ENCODE data around the gene PARVB. TPM values are rescaled to one million over a fixed set of nuclear protein-coding genes. Genes with fewer than 3 reads are reported as not detected.

Gene PARVB
- total RNA-seq, 1 donor from 2014 or later = 53.2 TPM

DNA sequence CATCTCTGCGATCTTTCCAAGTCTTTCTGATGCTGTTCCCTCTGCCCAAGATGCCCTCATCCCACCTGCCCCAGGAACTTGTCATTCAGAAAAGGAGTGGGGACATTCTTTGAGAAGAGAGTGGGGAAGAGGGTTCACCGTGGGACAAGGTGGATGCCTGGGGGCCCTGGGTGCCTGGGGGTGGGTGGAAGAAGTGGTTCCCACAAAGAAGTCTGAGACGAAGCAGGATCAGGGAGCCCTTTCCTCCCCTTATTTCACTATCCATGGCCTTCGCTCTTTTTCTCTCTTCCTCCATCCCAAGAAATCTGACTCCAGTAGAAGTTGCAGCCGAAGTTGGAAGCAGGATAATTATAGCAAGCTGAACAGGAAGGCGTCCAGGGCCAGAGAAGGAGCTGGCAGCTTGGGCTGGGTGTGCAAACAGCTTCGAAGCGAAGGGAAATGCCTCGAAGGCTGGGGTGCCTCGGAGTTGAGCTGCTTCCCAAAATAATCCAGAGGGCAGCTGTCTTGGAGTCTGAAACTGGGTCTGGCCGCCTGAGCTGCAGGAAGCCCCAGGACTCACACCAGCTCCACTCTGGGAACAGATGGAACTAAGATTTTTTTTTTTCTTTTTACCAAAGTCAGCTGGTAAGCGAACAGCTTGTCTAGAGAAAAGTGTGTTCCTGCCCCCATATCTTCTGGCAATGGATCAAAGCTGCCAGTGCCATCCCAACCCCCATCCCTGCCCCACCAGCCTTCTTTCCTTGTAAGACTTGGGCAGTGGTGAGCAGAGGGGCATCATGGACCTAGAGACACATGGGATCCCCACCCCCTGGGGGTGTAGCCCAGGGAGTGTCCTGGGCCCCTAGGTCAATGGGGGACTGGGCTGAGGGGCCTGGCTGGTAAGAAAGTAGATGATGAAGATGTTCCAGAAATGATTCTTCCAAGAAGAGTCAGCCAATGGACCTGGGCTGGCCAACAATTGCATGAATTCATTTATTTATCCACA, 188.1 kb downstream of the PARVB start:
- peak; percentile 89 for DNase-seq (ENCODE audit: low read depth)

- no peak for DNase-seq (ENCODE audit: low read depth)
These were observed 188.8 kb downstream of the PARVB start for GRCh38 chr22:44212936-44213335.

- no peak for DNase-seq (ENCODE audit: low read depth)
These were observed 189.5 kb downstream of the PARVB start for GRCh38 chr22:44213489-44214043.

- no peak for DNase-seq (ENCODE audit: low read depth)
These were observed 190.1 kb downstream of the PARVB start for GRCh38 chr22:44214187-44214586.

DNA sequence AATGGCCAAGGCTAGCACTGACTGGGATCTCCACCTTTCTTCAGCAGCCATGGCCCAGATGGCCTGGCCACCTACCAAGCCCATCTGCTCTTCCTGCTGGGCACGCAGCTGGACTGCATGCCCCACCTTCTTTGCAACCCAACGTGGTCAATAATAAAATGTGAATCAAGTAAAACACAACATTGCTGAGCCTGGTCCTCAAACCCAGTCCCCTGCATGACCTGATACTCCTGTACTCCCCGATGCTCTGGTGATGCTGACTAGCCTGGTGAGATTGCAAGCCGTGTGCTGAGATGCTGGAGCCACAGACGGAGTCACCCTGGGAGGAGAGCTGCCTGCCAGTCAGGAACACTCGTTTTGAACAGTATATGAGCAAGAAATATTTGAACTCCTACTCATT, 190.7 kb downstream of the PARVB start:
- DNase-seq (ENCODE audit: low read depth) = no peak

DNA sequence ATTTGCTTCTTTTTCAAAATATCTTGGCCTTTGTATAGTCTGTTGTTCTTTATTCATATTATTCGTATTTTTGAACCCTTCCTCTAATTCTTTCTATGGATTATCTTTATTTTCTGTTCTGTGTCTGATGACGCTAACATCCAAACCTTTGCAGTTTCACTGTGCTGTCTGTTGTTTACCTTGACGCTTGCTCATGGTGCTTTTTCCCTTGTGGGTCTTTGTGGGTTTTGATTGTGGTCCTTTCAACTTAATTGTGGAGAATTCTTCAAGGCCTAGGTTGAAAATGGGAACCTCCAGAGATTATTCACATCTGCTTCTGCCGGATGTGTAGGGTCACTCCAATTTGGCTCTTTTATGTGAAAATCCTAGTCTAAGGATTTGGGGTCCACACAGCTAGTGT, 191.2 kb downstream of the PARVB start:
- DNase-seq (ENCODE audit: low read depth) = no peak

- DNase-seq (ENCODE audit: low read depth) = no peak
These were observed 193.2 kb downstream of the PARVB start for GRCh38 chr22:44217346-44217745.

GRCh38 chr22:44218071-44218470, 194.0 kb downstream of the PARVB start:
- no peak for DNase-seq (ENCODE audit: low read depth)

DNA sequence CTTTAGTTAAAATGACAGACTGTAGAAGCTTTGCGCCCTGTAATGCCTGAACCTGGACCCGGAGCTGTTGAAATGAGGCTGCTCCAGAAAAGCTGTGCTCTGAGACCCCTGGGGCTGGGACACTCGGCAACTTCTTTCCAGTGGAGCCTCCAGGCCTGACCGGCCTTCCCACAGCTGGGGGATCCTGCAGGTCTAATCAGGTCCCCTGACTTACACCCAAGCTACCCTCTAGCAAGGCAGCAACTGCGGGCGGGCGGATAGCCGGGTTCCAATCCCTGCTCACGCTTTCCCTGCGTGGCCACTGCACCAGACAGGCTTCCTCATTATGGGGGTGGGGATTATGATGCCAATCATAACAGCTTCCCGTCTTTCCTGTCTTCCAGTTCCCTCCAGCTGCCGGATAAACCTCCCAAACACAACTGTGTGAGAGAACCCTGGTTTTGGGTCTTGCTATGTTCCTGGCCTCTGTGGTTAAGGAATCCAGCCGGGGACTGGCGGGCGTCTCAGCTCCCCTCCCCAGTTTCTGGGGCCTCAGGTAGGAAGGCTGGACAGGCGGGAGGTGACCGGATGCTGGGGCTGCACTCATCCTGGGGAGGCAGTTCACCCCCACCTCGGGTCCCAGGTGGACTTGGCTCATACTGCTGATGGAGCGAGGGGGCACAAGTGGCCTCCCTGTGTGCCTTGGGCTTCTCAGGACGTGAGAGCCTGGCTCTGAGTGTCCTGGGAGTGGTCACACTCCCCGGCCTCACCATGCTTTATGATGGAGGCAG, 195.2 kb downstream of the PARVB start:
- no peak for DNase-seq (ENCODE audit: low read depth)

- no peak for DNase-seq (ENCODE audit: low read depth)
These were observed 196.9 kb downstream of the PARVB start for GRCh38 chr22:44220727-44221680.

- no peak for DNase-seq (ENCODE audit: low read depth)
These were observed 197.8 kb downstream of the PARVB start for GRCh38 chr22:44221710-44222475.

Other genes with a start within 250 kb of the PARVB start
- gene EFCAB6, start 212.0 kb upstream of the PARVB start, total RNA-seq = 2.7 and 4.6 TPM in 2 replicates
- gene SULT4A1, start 161.8 kb upstream of the PARVB start, total RNA-seq = 0.36 TPM in 1 of 2 replicates, not detected in the other
- gene PNPLA5, start 132.3 kb upstream of the PARVB start, total RNA-seq = not detected in 2 replicates
- 25.0 and 34.5 TPM in 2 replicates for gene PNPLA3, start 100.5 kb upstream of the PARVB start, total RNA-seq
- gene SAMM50, start 68.9 kb upstream of the PARVB start, total RNA-seq = 32.6 and 34.8 TPM in 2 replicates
- gene PARVG, start 156.6 kb downstream of the PARVB start, total RNA-seq = 0.05 TPM in 1 of 2 replicates, not detected in the other